ENCODE measurements around the gene EPG5.

GRCh38 chr18:46010676-46011075, 43.5 kb upstream of the EPG5 start:
- TF ChIP-seq FOXA1 (IDR thresholded peaks at IDR 0.05) (no peak), ATF3 (IDR thresholded peaks at IDR 0.05) (no peak), RXRA (IDR thresholded peaks at IDR 0.05) (no peak), TAF1 (conservative IDR thresholded peaks at IDR 0.05) (no peak), EGR1 (IDR thresholded peaks at IDR 0.05; ENCODE audit: low read depth in 2 of 2) (no peak)
- TF ChIP-seq, protein P1, sequence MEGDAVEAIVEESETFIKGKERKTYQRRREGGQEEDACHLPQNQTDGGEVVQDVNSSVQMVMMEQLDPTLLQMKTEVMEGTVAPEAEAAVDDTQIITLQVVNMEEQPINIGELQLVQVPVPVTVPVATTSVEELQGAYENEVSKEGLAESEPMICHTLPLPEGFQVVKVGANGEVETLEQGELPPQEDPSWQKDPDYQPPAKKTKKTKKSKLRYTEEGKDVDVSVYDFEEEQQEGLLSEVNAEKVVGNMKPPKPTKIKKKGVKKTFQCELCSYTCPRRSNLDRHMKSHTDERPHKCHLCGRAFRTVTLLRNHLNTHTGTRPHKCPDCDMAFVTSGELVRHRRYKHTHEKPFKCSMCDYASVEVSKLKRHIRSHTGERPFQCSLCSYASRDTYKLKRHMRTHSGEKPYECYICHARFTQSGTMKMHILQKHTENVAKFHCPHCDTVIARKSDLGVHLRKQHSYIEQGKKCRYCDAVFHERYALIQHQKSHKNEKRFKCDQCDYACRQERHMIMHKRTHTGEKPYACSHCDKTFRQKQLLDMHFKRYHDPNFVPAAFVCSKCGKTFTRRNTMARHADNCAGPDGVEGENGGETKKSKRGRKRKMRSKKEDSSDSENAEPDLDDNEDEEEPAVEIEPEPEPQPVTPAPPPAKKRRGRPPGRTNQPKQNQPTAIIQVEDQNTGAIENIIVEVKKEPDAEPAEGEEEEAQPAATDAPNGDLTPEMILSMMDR (IDR thresholded peaks at IDR 0.05; ENCODE audit: low read depth, low read length, missing input control): no peak
- TF ChIP-seq, protein P2, sequence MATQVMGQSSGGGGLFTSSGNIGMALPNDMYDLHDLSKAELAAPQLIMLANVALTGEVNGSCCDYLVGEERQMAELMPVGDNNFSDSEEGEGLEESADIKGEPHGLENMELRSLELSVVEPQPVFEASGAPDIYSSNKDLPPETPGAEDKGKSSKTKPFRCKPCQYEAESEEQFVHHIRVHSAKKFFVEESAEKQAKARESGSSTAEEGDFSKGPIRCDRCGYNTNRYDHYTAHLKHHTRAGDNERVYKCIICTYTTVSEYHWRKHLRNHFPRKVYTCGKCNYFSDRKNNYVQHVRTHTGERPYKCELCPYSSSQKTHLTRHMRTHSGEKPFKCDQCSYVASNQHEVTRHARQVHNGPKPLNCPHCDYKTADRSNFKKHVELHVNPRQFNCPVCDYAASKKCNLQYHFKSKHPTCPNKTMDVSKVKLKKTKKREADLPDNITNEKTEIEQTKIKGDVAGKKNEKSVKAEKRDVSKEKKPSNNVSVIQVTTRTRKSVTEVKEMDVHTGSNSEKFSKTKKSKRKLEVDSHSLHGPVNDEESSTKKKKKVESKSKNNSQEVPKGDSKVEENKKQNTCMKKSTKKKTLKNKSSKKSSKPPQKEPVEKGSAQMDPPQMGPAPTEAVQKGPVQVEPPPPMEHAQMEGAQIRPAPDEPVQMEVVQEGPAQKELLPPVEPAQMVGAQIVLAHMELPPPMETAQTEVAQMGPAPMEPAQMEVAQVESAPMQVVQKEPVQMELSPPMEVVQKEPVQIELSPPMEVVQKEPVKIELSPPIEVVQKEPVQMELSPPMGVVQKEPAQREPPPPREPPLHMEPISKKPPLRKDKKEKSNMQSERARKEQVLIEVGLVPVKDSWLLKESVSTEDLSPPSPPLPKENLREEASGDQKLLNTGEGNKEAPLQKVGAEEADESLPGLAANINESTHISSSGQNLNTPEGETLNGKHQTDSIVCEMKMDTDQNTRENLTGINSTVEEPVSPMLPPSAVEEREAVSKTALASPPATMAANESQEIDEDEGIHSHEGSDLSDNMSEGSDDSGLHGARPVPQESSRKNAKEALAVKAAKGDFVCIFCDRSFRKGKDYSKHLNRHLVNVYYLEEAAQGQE (IDR thresholded peaks at IDR 0.05): no peak
